Testis (tissue), 2 donors: ENCODE measurements around the gene CALU.

Source experiments
- CTCF ChIP-seq, 3 experiments: fragments of 450-650 bp in 2 of 3; fragments of 200-600 bp in 1 of 3; sonication (generic) in 1 of 3; IDR thresholded peaks; one replicate each; pipeline ENCODE4 v1.5.1; 2016 to 2019; ENCODE audit warnings: antibody characterized with exemption in 3 of 3, mild to moderate bottlenecking in 2 of 3, moderate library complexity in 1 of 3
- POLR2A ChIP-seq: fragments of 450-650 bp; IDR thresholded peaks from one replicate; pipeline ENCODE4 v1.6.1; 2017; ENCODE audit warnings: antibody characterized with exemption, mild to moderate bottlenecking, moderate library complexity

DNA sequence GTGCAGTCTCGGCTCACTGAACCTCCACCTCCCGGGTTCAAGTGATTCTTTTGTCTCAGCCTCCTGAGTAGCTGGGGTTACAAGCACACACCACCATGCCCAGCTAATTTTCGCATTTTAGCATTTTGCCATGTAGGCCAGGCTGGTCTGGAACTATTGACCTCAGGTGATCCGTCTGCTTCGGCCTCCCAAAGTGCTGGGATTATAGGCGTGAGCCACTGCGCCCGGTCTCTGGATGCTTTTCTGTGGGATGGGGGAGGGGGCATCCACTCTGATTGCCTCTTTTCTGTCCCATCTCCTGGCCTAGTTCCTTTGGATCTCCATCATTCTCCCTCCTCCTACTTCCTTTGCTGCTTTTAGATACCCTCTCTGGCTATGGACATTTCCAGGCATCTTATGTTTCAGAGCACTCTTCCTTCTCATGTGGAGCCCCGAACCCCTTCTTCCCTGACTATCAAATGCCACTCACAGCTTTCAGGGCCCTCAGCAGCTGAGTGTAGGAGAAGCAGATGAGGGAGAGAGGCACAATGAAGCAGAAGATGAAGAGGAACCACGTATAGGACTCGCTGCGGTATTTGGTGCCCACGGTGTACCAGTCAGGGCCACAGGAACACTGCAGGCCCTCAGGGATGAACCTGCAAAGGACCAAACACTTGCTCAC lies 35.0 kb downstream of the CALU start:
- TF ChIP-seq CTCF (IDR thresholded peaks at IDR 0.05), result no peak
- no peak for TF ChIP-seq POLR2A
